Measurements from ENCODE around the gene SMIM41.

Gene SMIM41

GRCh38 chr12:52069327-52070184 lies 9.9 kb upstream of the SMIM41 start, which contains the start of gene ATG101:
ATG101 (plus strand) TSS chr12:52069978; CDS start chr12:52073651, 3,673 bp downstream.
- no peak for TF ChIP-seq EZH2phosphoT487 (IDR thresholded peaks at IDR 0.05; ENCODE audit: borderline replicate concordance)
- TF ChIP-seq CTCF (conservative IDR thresholded peaks at IDR 0.05; ENCODE audit: low read length) = peak; percentile 86
- peak within 1 kb of the TSS; percentile 86 for H3K4me2 ChIP-seq (ENCODE audit: low read depth, low read length, poor library complexity, severe bottlenecking)
- H3K4me1 ChIP-seq (ENCODE audit: insufficient read depth, low read length, poor library complexity, severe bottlenecking) = peaks cover 44% of the 10 kb centered on the region

DNA sequence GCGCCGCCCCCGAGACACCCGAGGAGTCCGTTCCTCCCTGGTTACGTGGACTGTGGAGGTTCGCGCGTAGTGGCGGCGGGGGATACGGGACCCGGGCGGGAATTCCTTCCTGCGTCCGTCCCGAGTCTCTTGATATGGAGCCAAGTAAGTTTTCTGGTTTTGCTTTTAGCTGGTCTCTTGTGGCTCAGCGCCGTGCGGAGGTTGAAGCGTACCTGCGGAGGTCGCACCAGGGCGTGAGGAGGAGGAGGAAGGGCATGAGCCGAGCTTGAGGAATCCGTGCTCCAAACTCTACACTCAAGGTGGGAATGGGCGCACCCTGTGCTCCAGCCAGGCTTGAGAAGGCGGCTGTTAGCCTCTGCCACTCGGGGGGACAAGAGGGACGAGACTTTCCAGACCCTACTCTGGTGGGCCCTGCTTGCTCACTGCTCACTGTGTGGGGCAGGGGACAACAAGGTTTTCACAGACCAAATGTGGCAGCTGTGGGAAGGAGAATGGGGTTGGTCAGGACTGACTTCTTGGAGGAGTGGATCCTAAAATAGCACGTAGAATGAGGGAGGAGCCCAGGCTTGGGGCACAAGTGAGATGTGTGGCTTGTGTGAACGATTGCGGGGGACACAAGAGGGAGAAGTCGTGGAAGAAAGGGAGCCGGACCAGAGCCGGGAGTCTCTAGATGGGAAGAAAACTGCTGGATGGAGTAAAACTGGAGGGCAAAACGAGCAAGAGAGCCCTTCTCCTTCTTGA lies 9.1 kb upstream of the SMIM41 start:
- Histone ChIP-seq H3K79me2 (ENCODE audit: insufficient read depth, low read length) (peaks cover 53% of the 10 kb centered on the region), H3K4me1 (ENCODE audit: insufficient read depth, low read length, poor library complexity, severe bottlenecking) (peaks cover 52% of the 10 kb centered on the region), H3K4me3 (ENCODE audit: low read length, poor library complexity, severe bottlenecking) (peak overlapping the region; percentile 87), H3K9me2 (replicated peaks; ENCODE audit: low read depth, low read length) (no peaks in the 10 kb centered on the region), H3F3A (ENCODE audit: low read depth) (no peaks in the 10 kb centered on the region), H3K9ac (ENCODE audit: low read depth, low read length, poor library complexity, severe bottlenecking) (peak overlapping the region; percentile 86), H3K9me3 (ENCODE audit: insufficient read depth, low read depth, low read length) (no peaks in the 10 kb centered on the region), H3K4me2 (ENCODE audit: low read depth, low read length, poor library complexity, severe bottlenecking) (peak overlapping the region; percentile 86), H3K27me3 (ENCODE audit: insufficient read depth, low read length, poor library complexity, severe bottlenecking) (no peaks in the 10 kb centered on the region), H4K20me1 (ENCODE audit: insufficient read depth, low read length, poor library complexity, severe bottlenecking) (peaks cover 49% of the 10 kb centered on the region), H2AFZ (ENCODE audit: low read length) (peak overlapping the region; percentile 92), H3K36me3 (ENCODE audit: insufficient read depth, low read length) (no peaks in the 10 kb centered on the region; the same call in 1 of the 2 replicates)
- no peak for TF ChIP-seq CTCF (conservative IDR thresholded peaks at IDR 0.05; ENCODE audit: low read length)
- no peak for TF ChIP-seq EZH2phosphoT487 (IDR thresholded peaks at IDR 0.05; ENCODE audit: borderline replicate concordance)

More at GRCh38 chr12:52069327-52070184, 9.9 kb upstream of the SMIM41 start, which contains the start of gene ATG101:
- H3K9ac ChIP-seq (ENCODE audit: low read depth, low read length, poor library complexity, severe bottlenecking) = peak within 1 kb of the TSS; percentile 86
- H3K4me3 ChIP-seq (ENCODE audit: low read length, poor library complexity, severe bottlenecking) = peak within 1 kb of the TSS; percentile 87
- peak within 1 kb of the TSS; percentile 92 for H2AFZ ChIP-seq (ENCODE audit: low read length)
- H3K9me2 ChIP-seq (replicated peaks; ENCODE audit: low read depth, low read length) = no peaks in the 10 kb centered on the region
- peaks cover 41% of the 10 kb centered on the region for H4K20me1 ChIP-seq (ENCODE audit: insufficient read depth, low read length, poor library complexity, severe bottlenecking)
- H3F3A ChIP-seq (ENCODE audit: low read depth) = no peaks in the 10 kb centered on the region
- H3K79me2 ChIP-seq (ENCODE audit: insufficient read depth, low read length) = peaks cover 45% of the 10 kb centered on the region
- H3K9me3 ChIP-seq (ENCODE audit: insufficient read depth, low read depth, low read length) = no peaks in the 10 kb centered on the region
- no peaks in the 10 kb centered on the region for H3K27me3 ChIP-seq (ENCODE audit: insufficient read depth, low read length, poor library complexity, severe bottlenecking)
- H3K36me3 ChIP-seq (ENCODE audit: insufficient read depth, low read length) = no peaks in the 10 kb centered on the region

DNA sequence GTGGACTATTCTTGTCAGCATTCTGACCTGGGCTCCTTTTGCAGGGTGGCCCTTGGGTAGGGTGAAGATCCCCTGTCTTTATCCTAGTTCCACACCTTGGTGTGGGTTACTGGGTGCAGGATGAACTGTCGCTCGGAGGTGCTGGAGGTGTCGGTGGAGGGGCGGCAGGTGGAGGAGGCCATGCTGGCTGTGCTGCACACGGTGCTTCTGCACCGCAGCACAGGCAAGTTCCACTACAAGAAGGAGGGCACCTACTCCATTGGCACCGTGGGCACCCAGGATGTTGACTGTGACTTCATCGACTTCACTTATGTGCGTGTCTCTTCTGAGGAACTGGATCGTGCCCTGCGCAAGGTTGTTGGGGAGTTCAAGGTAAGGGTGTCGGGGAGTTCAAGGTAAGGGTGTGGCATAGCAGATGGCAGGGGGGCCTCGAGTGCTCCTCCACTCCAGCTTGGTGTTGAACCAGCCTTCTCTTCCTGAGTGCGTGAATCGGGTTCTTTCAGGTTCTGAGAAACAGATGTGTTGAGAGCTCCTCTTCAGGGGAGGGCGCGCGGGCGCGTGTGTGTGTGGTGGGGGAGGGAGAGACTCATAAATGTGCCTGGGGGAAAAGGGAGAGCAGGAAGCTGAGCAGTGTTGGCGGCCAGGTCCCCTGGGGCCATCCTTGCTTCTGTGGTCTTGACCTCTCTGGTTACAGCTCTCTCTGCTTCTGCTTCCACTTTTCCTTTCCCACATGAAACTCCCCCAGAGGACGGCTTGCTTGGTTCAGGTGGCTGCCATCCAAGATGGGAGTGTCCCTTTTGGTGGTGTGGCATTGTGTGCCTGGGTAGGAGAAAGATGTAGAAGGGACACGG lies 5.7 kb upstream of the SMIM41 start:
- Histone ChIP-seq H3K27me3 (ENCODE audit: insufficient read depth, low read length, poor library complexity, severe bottlenecking) (no peaks in the 10 kb centered on the region), H3K9me3 (ENCODE audit: insufficient read depth, low read depth, low read length) (no peaks in the 10 kb centered on the region), H3K4me3 (ENCODE audit: low read length, poor library complexity, severe bottlenecking) (peak overlapping the region; percentile 69), H3K4me1 (ENCODE audit: insufficient read depth, low read length, poor library complexity, severe bottlenecking) (peaks cover 52% of the 10 kb centered on the region), H3K9me2 (replicated peaks; ENCODE audit: low read depth, low read length) (no peaks in the 10 kb centered on the region), H3F3A (ENCODE audit: low read depth) (no peaks in the 10 kb centered on the region), H3K4me2 (ENCODE audit: low read depth, low read length, poor library complexity, severe bottlenecking) (peak overlapping the region; percentile 86), H3K36me3 (ENCODE audit: insufficient read depth, low read length) (peaks cover 23% of the 10 kb centered on the region; the same call in 1 of the 2 replicates), H3K9ac (ENCODE audit: low read depth, low read length, poor library complexity, severe bottlenecking) (peak overlapping the region; percentile 50), H4K20me1 (ENCODE audit: insufficient read depth, low read length, poor library complexity, severe bottlenecking) (peaks cover 56% of the 10 kb centered on the region), H3K79me2 (ENCODE audit: insufficient read depth, low read length) (peaks cover 70% of the 10 kb centered on the region), H2AFZ (ENCODE audit: low read length) (no peak overlapping the region)
- no peak for TF ChIP-seq CTCF (conservative IDR thresholded peaks at IDR 0.05; ENCODE audit: low read length)
- no peak for TF ChIP-seq EZH2phosphoT487 (IDR thresholded peaks at IDR 0.05; ENCODE audit: borderline replicate concordance)
